GM19328 (cell line): ENCODE data around the gene ASIC2.

Experiments
- ATAC-seq: cut with Tn5 transposase; IDR thresholded peaks from one replicate; pipeline ENCODE4 v1.9.1; 2021; ENCODE audit warnings: mild to moderate bottlenecking, moderate library complexity; ENCODE audit not compliant: unreplicated experiment

Gene ASIC2

DNA sequence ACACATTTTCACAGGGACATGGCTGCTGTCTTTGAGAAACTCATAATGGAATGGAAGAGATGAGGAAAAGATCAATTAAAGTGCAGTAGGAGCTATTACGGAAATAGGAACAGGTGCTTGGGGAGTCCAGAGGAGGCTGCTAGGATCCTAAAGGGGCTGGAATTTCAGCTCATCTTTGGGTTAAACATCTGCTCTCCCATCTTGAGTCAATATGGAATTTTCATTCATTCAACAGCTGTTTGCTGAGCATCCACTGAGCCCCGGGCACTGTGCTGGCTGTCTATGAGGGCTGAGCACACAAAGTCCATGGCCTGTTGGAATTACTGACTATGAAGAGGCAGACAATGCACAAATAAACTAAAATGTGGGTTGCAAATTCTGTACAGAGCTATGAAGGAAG, 47.9 kb downstream of the ASIC2 start:
- no peak for ATAC-seq

DNA sequence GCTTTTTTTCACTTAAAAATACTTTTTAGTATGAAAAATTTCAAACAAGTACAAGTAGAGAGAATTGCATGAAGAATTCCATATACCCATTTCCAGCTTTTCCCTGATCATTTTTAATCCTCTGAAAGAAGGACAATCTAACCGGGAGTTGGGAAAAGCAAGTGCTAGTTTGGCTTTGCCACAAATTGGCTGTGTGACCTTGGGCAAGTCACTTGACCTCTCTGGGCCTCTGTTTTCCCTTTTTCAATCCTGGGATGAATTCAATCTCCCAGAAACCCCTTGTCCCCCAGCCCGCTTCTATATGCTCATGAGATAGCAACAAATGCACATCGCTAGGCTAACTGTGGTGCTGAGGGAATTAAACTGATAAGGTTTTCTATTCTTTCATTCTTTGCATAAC, 49.4 kb downstream of the ASIC2 start:
- ATAC-seq = no peak

DNA sequence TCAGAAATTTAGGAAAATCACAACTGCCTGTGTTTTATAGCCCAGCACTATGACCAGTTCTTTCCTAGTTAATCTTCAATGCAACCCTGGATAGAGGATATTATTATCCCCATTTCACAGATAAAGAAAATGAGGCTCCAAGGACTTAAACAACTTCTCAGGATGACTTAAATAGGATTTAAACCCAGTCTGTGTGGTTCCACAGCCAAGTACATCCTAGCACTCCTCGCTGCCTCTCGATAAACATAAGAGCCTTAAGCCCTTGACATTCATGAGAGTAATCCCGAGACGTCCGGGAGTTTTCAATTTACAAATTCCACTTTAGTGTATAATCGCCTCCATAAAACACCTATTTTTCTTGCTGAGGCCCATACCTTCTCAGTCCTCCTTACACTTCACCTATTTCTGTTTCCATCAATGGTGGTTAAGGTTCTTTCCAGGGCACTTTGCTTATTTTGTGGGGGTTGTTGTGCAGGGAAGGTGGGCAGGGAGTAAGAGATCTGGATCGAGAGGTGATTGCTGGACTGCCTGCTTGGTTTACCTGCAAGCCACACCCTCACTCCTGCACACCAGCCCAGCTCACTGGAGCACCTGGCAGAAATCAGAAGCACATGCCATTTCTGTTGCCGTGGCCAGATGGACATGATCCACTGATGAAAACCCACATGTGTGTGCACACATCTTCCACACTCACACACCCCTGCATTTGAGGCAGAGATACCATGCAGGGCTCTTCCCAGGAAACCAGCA, 50.5 kb downstream of the ASIC2 start:
- ATAC-seq = no peak

DNA sequence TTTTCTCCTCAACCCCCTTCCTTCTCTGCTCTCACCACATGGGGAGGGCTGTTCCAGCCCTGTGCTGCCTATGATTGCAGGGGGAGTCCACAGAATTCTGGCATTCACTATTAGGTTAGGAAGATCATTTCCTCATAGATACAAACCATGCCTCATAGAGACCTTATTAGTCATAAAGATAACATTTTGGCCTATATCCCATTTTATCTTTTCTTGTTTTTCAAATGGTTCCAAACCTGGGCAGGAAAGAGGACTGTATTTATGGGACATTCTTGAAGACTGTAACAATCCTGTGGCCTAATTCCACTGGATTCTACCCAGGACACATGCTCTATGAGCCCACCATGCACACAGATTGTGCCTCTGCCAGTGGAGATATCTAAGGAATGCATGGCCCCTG, 51.7 kb downstream of the ASIC2 start:
- ATAC-seq = no peak

DNA sequence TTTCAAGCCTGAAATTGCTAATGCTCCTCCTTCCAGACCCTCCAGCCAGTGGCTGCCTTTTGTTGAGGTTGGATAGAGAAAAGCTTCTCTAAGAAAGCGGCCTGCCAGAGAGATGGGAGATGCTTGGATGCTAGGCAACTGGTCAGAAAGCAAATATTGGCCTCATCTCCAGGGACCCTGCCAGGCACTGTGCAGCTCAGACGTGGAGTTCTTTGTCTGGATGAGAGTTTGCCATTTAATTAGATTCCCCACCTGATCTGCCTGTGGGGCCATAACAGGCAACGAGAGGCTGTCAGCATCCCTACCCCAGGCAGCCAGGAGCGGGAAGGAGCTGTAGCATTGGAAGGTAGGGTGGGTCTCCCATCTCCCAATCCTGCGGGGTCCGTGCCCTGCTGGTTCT, 52.7 kb downstream of the ASIC2 start:
- no peak for ATAC-seq

DNA sequence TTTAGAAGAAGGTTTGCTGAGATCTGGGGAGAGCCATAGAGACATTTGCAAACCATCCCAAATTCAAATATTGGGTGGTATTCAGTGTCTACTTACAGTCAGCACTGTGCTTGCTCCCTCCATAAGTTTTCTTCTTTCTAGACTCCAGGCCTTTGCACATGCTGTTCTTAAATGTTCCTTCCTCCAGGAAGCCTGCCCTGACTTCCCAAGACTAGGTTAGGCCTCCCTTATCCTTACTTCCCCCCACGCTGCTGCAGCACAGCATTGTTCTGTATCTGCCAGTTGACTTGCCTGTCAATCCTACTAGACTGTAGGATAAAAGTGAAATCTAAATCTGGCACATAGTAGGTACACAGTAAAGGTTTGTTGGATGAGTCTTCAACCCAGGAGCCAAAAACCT, 53.4 kb downstream of the ASIC2 start:
- no peak for ATAC-seq

DNA sequence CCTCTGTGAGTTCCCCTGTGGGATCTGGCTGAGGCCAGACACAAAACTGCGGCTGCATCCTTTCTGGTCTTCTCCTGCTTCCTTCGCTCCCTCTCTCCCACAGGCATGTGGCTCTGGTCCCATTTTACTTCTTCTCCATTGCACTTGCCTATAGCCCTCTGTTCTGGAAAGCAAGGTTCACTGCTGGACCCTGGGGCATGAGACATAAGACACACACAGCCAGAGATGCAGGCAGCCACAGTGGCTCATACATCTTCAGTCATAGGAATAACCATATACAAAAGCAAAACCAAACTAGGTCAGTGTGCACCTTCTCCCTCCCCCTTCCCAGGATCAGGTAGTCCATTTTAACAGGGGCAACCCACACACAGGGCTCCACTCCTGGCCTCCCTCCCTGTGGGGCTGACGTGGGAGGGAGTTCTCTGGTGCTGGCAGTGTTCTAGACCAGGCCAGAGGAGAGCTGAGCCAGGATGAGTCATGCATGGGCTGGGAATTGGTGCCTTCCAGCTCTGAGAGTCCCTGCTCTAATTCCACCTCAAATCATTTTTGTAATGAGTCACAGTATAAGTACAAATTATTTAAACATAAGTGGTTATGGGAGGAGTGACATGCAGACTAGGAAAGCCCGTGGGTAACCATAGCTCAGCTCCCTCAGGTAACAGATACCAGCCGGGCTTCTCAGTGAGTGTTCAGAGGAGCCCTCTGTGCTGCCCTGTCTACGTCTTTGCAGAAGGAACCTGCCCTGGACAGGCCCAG, 58.0 kb downstream of the ASIC2 start:
- no peak for ATAC-seq

DNA sequence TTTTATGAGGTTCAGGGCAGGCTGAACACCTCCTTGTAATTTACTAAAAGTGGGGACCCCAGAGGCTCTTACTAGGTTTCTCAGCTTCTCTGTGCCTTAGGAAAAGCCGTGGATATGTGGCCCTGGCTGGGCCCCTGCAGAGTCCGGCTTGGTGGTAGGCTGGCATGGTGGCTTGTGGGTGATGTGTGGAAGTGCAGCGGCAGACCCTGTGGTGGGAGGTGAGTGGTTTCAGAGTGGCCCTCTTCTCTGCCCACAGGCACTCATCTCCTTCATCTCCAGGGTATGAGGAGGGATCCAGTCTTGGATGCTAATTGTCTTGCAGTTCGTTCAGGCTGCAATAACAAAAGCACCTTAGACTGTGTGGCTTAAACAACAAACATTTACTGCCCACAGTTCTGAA, 58.9 kb downstream of the ASIC2 start:
- ATAC-seq = no peak

DNA sequence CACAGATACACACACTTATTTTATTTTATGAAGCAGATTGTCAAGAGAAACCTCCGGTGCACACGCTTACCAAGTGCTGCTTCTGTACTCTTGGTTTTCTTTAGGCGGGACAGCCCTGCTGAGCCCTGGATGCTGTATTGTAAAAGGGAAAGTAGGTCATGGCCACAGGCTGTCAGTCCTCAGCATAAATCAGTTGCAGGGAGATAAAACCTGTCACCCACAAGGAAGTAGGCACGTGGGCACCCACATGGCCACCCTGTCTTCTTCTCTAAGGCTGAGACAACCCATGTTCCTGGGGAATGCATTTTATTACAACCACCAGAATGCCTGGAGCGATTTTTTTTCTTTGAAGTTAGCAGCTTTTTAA, 59.3 kb downstream of the ASIC2 start:
- ATAC-seq = no peak

DNA sequence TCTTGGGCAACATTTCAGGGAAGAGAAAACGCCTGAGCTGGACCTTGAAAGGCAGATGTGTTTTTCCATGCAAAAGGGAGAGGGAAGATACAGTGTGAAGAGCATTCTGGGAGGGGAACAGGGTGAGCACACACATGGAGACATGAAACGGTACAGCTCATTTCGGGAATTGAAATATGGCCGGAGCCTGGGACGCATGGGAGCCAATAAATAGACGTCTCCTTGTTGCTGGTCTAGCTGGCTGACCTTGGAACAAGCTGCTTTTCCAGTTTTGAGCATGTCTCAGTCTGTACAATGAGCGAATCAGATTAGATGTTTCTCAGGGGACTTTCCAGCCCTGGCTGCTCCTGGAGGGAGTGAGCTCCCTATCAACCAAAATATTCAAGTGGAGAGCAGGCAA, 63.6 kb downstream of the ASIC2 start:
- no peak for ATAC-seq

DNA sequence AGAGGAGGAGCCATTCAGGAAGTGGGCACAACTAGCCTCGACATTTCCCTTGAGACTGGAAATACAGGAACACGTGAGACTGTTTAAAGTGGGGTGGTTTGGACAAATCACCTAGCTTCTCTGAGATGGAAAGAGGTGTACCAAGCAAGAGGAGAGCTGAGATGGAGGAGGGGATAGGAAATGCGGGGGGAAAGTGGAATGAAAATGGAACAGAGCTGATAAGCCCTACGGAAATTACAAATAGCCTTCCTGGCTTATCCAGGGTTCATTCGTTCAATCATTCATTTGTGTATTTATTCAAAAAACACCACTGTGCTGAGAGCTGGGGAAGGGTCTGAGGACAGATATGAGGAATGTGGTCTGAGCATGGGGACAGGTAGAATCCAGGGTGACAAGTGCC, 64.1 kb downstream of the ASIC2 start:
- no peak for ATAC-seq

DNA sequence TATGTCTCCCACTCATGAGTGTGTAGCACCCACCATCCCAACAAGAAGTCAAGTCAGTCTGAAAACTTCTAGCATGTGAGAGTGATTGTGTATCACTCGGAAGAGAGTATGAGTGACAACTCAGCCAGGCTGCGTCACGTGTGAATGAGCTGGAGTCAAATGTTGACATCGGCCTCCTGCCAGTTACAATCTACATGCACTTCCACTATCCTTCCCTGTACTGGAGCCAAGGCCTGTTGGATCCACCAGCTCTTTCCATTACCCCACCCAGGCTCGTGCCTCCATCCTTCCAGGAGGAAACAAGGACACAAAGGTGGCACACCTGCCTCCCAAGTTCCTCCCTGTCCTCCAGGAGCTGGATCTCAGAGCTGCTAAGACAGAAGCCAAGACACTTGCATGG, 64.5 kb downstream of the ASIC2 start:
- no peak for ATAC-seq

DNA sequence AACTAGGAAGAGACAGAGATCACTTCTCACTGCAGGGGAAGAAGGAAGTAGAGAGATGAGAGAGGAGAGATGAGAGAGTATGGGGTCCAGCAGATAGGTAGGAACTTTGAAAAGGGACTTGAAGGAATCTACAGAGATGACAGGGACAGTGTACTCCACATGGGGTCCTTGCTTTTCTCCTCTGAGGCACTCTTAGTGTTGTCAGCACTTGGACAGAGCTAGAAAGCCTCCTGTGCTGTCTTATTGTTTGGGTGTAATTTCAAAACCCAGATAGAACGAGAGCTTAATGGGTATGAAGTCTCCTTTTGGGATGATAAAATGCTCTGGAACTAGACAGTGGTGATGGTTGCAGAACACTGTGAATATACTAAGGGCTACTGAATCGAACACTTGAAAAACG, 65.2 kb downstream of the ASIC2 start:
- ATAC-seq = no peak

DNA sequence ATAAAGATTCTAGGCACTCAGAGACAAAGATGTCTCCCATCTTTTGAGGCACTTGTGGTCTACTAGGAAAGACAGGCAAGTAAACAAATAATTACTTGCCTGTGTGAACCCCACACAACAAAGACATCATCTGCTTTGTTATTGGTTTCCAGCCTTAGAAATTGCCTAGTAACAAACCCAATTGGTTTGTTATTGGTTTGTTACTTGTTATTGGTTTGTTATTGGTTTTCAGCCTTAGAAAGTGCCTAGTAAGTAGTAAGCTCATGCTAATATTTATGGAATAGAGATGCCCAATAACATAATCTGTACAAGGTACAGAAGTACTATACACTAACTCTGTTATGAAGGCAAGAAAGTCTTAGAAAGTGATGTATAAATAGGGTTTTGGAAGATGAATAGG, 67.1 kb downstream of the ASIC2 start:
- no peak for ATAC-seq

DNA sequence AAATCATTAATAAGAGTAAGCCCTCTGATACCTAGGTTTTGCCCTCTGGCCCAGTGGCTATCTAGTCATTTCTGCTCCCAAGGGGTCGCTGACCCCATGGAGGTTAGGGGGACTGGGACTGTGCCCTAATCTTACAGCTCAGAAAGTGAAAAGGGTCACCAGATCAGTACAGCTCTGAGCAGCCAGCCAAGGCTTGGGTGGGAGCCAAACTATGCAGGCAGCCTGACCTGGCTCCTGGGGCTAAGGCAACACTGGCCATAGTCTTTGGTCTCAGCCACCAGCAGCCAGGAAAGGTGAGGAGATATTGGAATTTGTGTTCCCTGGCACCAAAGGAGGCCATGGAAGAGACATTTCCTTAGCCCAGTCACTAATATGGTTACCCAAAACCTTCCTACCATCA, 67.6 kb downstream of the ASIC2 start:
- no peak for ATAC-seq

DNA sequence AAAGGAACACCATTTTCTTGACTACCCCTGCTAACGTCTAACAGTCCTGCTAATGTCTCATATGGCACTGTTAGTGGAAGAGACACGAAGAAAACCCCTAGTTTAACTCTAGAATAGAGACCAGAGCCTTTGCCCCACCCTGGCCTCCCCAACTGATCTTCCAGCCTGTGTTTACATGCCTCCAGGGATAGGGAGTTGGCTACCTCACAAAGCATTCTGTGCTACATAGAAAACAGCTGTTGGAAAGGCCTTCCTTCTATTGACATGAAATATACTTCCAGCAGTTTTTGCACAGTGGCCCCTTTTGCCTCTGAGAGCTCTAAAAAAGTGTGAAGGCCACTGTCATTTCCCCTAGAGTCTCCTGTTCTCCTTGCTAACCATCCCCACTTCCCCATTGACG, 73.1 kb downstream of the ASIC2 start:
- no peak for ATAC-seq

DNA sequence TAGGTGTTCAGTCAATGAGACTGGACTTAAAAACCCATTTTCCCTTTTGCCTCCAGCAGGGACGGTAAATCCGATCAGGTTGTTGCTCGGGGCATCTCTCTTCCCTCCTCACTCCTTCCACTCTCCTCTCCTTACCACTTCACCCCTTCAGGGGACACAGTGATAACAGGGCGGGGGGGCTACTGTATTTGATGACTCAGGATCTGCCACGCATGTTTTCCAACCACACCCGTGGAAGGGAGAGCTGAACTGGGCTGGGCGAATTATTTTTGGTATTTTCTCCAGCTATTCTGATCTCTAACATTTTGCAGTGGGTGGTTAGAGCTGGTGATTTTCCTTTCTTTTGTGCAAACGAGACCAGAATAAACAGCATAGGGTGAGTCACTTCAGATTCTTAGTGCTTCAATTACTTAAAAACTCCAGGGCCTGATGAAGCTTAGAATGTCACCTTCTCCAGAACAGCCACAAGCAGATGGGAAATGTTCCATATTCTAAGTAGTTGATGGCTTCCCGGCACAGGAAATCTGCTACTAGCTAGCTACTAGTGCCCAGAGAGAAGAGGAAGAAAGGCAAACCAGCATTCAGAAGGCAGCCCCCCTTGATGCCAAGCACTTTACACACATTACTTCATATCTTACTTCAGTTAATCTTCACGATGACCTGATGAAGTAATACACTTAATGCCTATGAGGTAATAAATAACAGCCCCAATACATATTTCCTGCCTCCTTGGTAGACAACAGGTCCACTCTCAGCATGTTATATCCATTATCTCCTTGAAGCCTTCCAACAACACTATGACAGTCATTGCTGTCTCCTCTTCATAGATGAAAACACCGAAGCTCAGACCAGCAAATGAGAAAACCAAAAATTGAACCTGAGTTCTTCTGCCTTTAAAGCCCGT, 74.1 kb downstream of the ASIC2 start:
- ATAC-seq = no peak

DNA sequence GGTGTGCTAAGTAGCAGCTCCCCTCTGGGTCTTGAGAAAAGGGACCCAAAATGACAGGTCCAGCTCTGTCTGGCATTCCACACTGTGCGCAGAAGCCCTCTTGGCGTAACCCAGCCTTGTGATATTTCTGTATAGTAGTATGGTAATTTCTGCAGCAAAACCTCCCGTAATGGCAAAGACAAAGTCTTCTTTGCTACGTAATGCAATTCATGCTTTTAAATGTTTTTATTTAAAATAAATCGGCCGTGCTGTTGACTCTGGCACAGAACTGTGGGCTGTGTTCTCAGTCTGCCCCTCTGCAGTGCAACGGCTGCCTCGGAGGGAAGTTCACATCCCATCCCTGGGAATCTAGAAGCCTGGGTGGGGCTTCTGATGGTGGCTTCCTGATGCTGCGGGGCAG, 75.2 kb downstream of the ASIC2 start:
- no peak for ATAC-seq

DNA sequence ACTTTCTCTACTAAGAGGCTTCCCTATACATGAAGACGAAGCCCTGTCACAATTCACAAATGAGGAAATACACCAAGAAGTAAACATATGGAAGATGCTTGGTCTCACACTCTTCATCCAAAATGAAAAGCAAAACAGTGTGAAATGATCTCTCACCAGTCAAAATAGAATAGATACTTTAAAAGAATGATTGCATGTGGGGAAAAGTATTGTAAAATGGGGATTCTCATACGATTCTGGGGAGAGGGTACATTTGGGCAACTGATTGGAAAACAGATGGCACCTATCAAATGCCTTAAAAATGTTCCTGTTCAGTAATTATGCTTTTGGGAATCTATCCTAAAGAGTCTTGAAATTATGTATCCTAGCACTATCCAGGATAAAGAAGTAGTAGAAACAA, 78.1 kb downstream of the ASIC2 start:
- no peak for ATAC-seq

DNA sequence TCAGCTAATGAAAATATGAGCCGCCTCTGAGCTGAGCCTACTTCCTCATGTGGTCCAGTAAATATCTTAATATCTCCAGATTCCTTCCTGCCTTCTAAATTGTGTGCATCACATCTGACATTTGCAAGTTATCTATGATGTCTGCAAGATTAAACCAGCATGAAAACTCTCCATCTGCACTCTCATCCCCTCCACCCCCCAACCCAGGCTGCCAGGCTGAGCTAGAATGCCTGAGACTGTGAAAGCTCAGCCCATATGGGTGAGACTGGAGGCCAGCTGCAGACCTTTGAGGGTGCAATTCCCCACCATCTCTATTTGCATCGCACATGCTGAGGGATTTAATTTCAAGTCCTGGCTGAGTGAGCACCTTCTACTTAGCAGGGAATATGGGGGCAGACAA, 82.8 kb downstream of the ASIC2 start:
- ATAC-seq = no peak

DNA sequence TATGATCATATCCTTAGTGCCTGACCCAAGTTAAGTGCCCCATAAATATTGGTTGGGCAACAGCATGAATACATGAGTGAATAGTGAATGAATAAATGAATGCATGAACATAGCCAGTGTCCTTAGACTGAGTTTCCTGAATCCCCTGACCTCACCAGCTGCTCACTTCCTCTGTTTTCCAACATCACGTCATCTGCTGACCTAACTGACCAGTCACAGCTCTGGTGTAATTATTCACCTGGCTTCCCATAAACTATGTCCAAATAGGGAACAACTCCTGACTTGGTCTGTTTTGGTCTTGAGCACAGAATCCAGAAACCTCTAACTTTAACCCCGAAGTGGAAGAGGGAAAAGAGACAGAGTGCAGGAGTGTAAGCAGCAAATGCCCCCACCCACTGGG, 83.4 kb downstream of the ASIC2 start:
- ATAC-seq = no peak

DNA sequence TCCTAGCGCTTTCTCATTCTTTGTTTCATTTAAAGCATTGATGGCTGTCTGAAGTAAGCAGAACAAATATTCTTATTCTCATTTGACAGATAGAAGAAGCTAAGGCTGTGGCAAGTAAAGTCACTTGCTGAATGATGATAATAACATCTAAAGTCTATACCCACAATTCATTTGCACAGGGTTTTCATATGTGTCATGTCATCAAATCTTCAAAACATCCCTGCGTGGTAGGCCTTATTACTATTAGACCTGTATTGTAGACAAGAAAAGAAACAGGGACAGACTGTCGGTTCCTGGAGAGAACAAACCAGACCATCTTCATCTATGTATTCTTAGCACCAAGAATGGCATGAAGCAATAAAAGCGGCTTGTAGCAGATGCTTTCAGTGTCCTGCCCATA, 85.9 kb downstream of the ASIC2 start:
- ATAC-seq = no peak
